GM18498 (cell line): ENCODE results near the gene LTBP2.

Experiments used
- ATAC-seq: cut with Tn5 transposase; IDR thresholded peaks from one replicate; pipeline ENCODE4 v1.9.1; 2021; ENCODE audit warnings: mild to moderate bottlenecking, moderate library complexity; ENCODE audit not compliant: unreplicated experiment

LTBP2 gene

DNA sequence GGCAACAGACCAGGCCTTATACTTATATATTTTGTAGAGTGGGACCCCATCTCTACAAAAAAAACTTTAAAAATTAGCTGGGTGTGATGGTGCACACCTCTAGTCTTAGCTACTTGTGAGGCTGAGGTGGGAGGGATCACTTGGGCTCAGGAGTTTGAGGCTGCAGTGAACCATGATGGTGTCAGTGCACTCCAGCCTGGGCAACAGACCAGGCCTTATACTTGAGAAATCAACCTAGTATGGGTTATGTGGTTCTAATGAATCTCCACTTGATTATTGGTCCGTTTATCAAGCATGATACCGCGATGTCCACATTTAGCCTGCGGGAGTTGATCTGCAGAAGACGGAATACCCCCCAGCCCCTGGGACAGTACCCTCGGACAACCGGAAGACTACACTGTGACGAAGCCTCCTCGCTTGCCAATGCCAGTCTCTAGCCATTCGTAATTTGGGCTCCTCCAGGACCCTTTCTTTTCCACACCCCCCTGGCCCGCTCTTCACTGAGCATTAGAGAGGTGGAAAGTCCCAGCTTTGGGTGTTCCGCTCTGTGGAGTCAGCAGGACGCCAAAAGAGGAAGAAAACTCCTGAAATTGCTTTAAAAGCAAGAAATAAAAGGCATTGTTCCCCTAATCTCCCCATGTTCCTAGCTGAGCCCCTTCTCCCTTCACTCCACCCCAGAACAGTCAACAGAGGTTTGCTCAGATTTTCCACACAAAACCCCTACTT lies 19.4 kb downstream of the LTBP2 start:
- no peak for ATAC-seq

DNA sequence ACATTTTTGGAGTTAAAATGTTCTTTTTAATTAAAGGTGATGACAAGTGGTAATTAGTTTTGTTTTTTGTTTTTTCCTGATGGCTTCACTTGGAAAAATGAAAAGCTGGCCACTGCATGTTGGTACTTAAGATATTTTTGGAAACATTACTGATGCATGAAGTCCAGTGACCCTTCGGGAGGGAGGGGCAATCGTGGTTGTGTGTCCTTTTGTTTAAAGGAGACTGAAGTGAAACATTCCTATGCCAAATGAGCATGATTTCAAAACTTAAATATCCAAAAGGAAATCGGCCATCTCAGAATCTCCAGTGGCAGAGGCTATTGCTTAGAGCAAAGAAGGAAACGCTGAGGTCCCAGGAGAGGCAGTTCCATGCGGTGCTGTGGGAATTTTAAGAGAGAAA lies 20.1 kb downstream of the LTBP2 start:
- no peak for ATAC-seq

DNA sequence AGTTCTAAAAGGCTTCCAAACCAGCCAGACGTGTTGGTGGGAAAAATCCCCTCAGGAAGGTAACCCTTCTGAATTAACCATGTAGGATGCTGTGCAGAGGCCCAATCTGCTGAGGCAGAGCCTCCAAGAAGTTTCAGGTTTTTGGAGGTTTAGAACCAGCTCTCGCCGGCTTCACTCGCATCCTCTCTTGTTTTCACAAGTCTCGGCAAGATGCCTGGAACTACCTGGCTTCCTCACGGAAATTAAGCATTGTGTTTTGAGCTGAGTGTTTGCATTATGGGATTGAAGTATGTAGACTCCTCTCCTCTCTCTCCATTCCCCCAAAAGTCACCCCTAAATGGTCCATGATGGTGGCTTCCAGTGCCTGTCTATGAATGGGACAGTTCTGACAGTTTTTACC lies 20.6 kb downstream of the LTBP2 start:
- ATAC-seq: no peak

DNA sequence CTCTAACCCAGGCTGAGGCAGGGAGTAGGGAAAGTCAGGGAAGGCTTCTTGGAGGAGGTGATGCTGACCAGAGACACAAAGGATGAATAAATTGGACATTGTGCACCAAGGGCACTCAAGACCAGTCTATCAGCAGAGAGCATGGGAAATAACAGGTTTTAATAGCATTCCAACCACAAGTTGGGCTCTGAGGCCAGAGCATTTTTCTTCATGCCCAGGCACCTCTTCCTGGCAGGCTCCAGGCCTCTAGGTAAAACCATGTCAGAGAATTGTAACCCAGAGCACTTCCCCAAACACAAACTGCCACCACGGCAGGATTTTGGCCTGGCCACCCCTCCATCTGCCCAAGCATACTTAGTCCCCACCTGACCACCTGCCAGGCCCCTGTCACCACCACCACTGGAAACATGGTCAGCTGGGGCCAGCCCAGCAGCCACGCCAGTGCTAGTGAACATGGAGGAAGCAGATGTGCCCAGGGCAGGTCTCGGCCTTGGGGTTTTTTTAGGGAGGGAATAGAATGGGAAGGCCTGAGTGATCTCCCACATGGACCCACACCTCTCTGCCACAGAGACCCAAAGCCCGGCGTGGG lies 22.7 kb downstream of the LTBP2 start:
- ATAC-seq: no peak

DNA sequence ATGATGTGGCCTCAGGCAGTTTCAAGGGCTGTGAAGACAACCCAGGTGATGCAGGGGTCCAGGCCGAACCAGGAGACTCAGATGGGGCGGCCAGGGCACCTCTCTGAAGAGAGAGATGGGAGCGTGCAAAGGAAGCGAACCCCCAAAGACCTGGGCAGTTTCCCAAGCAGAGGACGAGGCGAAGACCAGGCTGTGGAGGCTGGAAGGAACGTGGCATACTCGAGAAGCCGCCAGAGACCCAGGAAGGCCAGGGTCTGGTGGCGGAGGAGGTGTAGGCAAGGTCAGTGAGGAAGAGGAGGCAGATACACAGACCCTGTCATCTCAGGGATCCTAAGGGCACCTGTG lies 24.7 kb downstream of the LTBP2 start:
- no peak for ATAC-seq

DNA sequence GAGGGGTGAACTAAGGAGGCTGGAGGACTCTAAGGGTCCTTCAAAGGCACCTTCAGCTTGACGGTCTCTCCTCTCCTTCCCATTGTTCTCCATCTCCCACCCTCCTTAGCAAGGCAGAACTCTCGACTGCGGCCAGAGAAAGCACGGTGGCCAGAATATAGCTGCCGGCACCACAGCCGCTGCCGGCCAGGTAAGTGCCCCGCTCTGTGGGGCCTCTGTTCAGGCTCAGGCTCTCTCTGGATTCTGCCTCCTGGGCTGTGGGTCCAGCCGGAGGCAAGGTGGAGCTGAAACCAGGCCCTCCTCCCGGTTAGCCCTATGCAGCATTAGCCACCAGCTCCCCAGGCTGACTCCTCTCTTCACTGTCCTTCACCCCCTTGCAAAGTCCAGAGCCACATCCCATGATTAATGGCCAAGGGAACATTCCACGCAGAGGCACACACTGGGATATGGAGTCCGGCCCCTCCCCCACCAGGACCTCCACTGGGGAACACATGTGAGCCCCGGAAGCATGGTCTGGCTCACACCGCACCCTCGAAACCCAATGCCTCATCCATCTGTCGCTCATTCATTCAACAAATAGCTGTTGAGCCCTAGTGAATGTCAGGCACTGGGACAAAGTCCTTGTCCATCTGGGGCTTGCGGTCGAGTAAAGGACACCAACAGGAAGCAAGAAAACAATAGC lies 25.2 kb downstream of the LTBP2 start:
- ATAC-seq: no peak

DNA sequence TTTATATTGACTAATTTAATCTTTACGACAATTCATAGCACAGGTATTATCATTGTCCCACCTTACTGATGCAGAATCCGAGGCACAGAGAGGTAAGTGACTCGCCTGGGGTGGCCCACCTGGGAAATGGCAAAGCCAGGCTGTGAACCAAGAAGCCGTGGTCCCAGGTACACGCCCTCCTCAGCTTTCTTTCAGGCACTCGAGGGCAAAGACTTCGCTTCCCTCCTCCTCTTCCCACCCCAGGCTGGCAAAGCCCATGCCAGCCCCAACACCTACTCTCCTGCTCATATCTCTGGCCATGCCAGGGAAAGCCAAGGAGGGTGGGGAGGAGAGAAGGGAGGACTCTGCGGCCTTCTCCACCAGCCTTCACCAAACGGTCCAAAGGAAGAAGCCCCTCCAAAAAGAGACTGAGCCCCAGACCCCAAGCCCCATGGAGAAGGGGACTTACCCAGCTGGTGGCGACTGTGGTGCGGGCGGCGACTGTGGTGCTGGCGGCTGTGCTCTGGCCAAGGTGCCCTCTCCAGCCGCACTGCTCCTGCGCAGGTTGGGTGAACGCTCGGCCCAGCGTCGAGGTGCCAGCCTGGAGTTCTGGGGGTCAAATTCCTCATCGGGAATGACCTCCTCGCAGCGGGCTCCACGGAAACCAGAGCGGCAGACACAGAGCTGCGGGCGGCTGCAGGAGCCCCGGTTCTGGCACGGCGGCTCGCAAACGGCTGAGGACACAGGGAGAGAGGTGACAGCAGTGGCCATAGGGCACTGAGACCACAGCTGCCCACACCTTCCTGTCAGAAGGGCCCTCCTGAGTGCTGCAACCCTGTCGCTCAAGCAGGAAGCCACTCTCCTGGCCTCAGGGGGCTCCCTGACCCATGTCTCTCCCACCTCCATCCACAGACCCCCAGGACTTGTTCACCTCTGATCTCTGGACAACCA lies 26.4 kb downstream of the LTBP2 start:
- ATAC-seq: no peak

DNA sequence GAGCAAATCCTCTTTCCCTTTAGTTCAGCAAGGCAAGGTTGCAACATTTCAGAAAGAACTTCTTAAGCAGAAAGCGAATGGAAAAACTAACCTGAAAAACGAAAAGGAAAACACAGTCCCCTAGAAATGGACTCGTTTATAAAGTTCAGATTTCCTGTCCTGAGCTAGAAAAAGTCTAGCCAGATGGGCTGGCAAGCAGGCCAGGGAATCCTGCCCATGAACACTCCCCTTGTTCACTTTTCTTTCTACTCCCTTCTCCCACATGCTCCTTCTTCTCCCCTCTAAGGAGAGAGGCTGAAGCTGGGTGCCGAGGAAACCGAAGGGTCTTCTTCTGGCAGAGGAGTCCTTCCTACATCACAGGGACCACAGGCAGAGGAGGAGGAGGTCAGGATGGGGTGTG lies 27.1 kb downstream of the LTBP2 start:
- no peak for ATAC-seq

DNA sequence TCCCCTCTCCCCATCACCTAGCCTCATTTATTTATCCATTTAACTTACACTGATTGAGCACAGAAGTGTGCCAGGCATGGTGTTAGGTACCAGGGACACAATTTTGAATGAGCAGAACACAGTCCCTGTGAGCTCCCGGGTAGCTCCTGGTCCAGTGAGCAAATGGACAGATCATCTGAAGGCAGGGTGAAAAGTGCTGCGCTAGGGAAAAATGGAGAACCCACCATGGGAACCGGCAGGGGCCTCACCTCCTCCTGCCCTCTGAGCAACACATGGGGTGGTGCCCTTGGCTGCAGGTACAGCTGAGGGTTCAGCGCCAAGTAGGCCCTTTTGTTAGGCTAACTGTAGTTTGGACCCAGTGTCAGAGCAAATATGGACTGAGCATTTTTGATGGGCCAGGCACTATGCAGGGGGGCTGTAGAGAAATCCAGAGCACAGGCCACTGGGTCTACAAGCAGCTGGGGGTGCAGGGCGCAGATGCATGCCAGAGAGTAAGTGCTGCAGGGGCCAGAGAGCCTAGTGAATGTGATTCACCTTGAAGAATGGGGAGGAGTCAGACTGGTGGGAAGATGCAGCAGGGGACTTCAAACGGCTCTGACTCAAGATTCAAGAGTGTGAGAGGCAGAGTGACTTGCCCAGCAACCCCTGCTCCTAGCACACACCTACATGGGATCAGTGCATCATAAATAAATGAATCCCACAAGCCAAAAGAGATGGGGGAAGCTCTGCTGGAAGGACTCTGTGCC lies 28.2 kb downstream of the LTBP2 start:
- ATAC-seq: no peak

DNA sequence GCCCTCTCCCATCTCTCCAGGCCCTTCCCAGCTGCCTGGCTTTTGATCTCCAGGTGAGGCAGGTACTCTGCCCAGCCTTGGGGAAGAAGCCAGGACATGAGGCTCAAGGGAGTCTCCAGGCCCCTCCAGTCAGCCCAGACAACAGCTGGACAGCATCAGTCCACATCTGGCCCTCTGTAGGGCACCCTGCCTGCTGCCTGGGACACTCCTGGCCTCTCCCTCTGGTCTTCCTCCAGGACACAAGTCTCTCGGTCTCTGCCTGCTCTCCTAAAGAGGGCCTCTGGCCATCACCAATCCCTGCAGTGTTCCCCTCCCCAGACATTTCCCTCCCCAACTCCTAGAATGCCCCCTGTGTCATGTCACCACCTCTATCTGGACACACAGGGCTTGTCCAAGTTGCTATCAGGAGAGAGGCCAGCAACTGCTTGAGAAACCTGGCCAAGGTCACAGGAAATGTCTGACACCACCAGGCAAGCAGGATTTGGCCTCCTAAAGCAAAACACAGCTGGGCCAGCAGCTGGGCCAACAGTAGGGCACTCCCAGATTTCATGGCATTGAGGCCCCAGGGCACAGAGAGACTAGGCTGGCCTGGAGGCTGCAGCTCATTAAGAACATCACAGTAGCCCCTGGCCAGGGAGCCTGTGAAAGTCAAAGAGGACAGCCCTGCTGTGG lies 29.0 kb downstream of the LTBP2 start:
- ATAC-seq: no peak

DNA sequence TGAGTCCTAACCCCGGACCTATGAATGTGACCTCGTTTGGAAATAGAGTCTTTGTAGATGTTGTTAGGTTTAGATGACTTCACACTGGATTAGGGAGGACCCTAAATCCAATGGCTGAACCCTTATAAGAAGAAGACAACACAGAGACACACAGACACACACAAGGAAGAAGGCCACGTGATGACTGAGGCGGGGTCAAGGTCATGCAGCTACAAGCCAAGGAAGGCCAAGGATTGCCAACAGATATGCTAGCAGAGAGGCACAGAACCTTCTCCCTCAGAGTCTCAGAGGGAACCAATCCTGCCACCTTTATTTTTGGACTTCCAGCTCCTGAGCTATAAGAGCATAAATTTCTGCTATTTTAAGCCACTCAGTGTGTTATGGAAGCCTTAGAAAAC lies 31.8 kb downstream of the LTBP2 start:
- ATAC-seq: no peak

DNA sequence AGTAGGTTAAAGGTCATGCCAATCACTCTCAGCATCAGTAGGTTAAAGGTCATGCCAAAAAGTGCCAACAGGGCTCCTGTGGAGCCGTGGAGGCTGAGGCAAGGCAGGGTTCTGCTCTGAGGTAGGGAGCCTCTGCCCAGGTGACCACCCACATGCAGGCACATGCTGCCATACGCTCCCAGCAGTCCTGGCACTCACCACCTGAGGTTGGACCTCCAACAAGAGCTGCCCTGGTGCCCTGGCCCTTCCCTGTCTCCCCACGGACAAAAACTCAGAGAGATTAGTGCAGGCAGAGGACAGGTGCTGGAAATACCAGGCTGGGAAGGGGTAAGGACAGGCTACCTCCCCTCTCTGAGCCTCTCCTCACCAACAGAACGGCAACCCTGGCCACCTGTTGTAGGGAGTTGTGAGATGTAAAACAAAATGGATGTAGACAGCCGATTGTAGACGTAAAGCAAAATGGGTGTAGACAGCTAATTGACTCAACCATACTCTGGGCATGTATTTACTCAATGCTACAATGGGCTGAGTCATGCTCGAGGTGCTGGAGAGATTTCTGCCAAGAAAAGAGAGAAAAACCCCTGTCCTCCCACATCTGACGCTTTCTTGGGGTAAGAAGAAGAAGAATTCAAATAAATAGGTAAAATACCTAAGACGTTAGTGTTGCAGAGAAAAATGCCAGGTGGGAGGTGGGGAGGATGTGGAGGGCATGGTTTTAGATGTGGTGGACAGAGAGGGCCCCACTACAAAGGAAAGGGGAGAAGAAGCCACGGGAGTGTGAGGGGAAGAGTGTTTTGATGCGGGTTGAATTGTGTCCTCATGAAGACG lies 32.4 kb downstream of the LTBP2 start:
- ATAC-seq: no peak

DNA sequence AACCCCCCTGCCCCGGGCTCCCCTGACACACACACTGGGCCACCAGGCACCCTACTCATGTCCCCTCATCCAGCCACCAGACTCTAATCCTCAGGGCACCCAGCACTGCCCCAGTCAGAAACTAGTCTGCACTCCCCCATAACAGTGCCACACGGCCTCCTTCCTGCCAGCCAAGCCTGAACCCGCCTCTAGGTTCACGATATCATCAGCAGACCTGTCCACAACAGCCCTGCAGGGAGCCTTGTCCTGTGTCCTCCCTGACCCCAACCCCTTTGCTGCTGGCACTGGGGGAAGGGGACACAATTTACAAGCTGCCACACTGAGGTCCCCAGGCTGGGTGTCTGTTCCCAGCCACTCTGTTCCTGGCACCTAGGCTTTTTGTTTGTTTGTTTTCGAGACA lies 33.6 kb downstream of the LTBP2 start:
- no peak for ATAC-seq

DNA sequence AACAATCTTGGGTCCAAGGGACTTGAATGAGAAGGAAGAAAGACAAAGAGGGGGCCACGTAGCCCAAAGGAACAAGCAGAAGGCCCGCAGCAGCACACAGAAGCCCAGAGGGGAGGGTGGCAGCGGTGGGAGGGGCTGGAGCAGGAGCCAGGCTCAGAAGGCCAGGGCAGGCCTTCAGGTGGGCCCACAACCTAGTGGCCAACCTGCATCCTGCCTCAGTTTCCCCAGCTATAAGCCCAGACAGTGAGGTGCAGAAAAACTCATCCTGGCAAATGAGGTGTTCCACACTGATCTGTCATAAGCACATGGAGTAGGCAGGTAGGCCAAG lies 34.1 kb downstream of the LTBP2 start:
- no peak for ATAC-seq

DNA sequence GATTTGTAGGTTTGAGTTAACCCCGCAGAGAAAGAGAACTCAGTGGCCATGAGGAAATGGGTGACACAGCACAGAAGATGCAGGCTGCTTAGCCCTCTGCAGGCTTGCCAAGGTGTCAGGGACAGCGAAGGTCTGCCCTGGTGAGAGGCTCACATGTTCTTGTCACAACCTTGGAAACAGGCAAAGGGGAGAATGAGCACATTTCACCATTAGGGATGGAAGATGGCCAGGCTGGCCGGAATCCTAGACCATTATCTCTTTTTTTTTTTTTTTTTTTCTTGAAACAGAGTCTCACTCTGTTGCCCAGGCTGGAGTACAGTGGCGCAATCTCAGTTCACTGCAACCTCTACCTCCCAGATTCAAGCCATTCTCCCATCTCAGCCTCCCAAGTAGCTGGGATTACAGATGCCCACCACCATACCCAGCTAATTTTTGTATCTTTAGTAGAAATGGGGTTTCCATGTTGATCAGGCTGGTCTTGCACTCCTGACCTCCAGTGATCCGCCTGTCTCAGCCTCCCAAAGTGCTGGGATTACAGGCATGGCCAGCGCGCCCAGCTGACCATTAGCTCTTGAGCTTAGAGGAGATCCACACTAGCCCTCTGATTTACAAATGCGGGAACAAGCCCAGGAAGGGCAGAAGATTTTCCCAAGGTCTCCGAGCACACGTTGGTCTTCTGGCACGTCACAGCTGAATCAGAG lies 34.6 kb downstream of the LTBP2 start:
- ATAC-seq: no peak

DNA sequence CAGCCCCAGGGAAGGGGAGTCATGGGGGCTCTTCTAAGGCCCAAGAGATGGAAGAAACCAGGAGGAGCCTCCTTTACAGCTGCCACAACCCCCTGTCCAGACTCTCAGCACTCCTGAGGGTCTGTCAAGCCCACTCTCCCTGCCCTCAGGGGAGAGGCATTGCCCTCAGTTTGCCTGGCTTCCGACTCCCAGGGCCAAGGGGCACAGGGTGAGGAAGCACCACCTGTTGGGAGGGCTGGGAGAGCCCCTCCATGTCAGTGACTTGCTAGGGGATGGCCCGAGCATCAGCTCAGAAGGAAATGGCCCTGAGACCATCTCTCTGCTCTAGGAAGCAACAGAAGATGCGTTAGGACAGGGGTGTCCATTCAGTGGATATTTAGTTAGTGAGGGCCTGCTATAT lies 36.1 kb downstream of the LTBP2 start:
- ATAC-seq: no peak

DNA sequence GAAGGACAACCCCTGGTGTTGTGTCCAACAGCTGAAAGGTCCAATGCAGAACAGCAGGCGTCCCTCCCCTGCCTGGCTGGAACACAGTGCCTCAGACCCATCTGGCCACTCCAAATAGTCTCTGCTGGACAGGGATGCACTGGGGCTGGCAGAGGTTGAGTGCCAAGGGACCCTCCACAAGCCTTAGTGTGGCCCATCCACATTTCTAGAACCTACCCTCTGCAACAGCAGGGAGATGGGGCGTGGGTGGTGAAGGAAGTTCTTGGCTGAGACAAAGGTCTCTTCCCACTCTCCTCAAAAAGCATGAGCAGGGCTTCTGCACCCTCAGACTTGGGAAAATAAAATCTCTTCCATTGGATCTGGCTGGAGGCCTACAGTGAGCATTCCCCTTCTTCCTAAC lies 36.5 kb downstream of the LTBP2 start:
- no peak for ATAC-seq

DNA sequence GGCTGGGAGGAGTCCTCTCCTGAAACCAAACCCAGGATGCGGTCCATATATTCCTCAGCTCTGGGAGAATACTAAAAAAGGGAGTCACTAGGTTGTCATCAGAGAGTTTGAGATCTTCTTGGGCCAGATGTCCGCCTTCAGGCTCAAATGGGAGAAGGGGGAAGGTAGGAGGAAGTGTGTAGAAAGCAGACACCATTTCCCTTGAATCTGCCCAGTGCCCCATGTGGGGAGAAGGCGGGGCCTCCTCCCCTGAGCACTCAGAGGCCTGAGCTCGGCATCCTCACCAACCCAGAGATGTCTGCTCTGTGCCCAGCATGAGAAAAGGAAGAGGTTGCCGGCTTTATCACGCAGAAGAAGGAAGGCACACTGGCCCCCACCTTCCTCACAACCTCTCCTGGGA lies 37.3 kb downstream of the LTBP2 start:
- no peak for ATAC-seq

DNA sequence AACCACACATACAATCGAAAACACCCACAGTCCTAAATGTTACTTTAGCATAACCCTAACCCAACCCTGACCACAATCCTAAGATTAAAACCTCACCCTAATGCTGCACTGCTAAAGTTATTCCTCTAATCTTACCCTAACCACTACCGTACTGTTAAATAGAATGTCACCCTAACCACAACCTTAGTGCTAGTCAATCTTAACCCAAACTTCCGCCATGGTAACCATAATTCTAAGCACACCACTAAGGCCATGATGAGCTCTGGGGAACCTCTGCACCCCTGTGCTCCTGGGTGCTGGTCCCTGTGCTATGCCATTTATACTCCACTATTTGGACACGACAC lies 38.0 kb downstream of the LTBP2 start:
- ATAC-seq: no peak
